MG63 (cell line): ENCODE data around the gene HSH2D. TPM values are rescaled to one million over a fixed set of nuclear protein-coding genes. Genes with fewer than 3 reads are reported as not detected.

Experiments used
- DNase-seq: peaks from one replicate; pipeline ENCODE4 v3.0.0-alpha.2; 2020
- H3K27me3 ChIP-seq: fragments of 250-450 bp; sonication (Bioruptor Pico); 2 replicates; pipeline ENCODE4 v1.5.1; 2020; ENCODE audit warnings: mild to moderate bottlenecking, moderate library complexity
- H3K36me3 ChIP-seq: fragments of 250-450 bp; sonication (Bioruptor Pico); 2 replicates; pipeline ENCODE4 v1.5.1; 2020; ENCODE audit warnings: mild to moderate bottlenecking, moderate library complexity
- H3K4me3 ChIP-seq: fragments of 250-450 bp; sonication (Bioruptor Pico); 2 replicates; pipeline ENCODE4 v1.5.1; 2020; ENCODE audit warnings: mild to moderate bottlenecking, moderate library complexity
- H3K9me3 ChIP-seq: fragments of 250-450 bp; sonication (Bioruptor Pico); 2 replicates; pipeline ENCODE4 v1.5.1; 2020; ENCODE audit warnings: mild to moderate bottlenecking, moderate library complexity
- total RNA-seq: library from RNA; depleted of rRNA; stranded (reverse); fragments of >200 nt; shearing (Covaris generic); gene quantifications from 2 replicates; pipeline ENCODE4 v1.2.3, GENCODE V29; 2014; ENCODE audit warnings: low replicate concordance

The HSH2D gene
- total RNA-seq, 1 experiment from 2014 or later: not detected

DNA sequence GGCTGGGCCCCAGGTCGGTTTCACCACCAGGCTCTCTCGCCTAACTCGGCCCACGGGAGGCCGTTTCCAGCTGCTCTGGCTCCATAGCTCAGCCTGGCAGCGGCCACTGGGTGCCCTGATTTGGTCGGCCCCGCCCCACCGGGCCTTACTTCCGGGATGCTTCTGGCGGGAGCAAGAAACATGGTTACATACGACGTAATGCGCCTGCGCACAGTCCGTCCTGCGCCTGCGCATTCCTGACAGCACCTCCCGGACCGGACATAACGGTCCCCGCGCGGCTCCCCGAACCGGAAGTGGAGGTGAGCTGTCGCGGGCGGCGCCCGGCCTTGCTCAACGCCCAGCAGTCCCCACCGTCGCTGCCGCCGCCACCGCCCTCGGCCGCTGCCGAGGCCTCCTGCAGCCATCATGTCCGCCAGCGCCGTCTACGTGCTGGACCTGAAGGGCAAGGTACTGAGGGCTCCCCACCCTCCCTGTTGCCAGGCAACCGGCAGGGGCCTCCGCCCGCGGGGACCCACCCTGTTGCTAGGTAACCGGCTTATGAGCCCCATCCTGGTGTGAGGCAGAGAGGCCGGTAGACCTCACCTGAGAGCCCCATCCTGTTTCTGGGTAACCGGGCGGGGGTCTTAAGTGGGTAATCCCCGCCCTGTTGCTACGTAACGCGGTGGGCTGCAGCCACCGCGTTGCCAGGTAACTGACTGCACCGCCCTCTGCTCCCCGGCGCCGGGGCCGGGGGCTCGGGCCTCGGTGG lies 54.3 kb downstream of the HSH2D start, which contains the start of gene AP1M1:
Gene AP1M1, plus strand, starts transcription at position 290 of the 748 bp plus-strand sequence. Its CDS starts 116 bp downstream, at position 406.
- peak within 1 kb of the TSS; percentile 88 for H3K4me3 ChIP-seq
- no peaks in the 10 kb centered on the region for H3K27me3 ChIP-seq
- DNase-seq: peak; percentile 100
- H3K36me3 ChIP-seq: peaks cover 42% of the 10 kb centered on the region
- no peaks in the 10 kb centered on the region for H3K9me3 ChIP-seq

DNA sequence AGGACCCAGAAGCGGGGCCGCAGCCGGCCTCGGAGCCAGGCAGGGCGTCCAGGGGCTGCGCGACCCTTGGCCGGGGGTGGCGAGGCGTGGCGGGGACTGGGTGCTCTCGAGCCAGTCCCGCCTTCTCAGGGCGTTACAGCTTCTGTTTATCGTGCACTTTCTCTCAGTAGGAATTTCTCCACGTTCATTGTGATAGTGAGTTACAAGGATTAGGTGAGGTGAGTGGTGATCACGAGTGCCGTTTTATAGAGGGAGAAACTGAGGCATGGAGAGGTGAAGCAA lies 54.8 kb downstream of the HSH2D start:
- Histone ChIP-seq H3K9me3 (no peaks in the 10 kb centered on the region), H3K27me3 (no peaks in the 10 kb centered on the region), H3K4me3 (peak overlapping the region; percentile 88), H3K36me3 (peaks cover 45% of the 10 kb centered on the region)
- DNase-seq: no peak

DNA sequence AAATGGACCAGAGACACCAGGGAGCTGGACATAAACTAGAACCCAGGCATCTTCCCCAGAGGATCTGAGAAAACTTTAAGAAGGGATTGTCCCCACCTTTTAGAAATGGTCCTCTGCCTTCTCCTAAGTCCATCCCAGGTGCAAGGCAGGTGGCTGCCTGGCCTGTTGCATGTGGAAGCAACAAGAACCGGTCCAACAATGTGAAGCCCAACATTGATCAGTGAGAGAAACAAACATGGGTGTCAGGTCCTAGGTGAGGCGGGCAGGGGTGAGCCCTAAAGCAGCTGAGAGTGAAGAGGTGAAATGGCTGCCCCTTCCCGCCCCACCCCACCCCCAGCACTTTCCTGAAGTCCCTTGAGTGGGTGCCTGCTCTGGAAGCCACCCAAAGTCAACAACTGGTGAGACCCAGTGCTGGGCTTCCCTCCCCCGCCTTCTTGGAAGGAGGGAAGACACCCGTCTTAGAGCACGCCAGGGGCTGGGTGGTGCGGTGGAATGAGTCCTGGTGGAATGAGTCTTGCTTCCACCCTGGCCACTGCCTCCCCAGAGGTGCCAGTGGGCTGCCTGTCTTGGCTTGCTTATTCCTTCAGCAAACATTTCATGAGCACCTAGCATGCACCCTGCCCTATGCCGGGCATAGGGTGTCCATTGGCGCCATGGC lies 55.9 kb downstream of the HSH2D start:
- no peaks in the 10 kb centered on the region for H3K9me3 ChIP-seq
- peak overlapping the region; percentile 88 for H3K4me3 ChIP-seq
- no peaks in the 10 kb centered on the region for H3K27me3 ChIP-seq
- peaks cover 52% of the 10 kb centered on the region for H3K36me3 ChIP-seq
- no peak for DNase-seq

DNA sequence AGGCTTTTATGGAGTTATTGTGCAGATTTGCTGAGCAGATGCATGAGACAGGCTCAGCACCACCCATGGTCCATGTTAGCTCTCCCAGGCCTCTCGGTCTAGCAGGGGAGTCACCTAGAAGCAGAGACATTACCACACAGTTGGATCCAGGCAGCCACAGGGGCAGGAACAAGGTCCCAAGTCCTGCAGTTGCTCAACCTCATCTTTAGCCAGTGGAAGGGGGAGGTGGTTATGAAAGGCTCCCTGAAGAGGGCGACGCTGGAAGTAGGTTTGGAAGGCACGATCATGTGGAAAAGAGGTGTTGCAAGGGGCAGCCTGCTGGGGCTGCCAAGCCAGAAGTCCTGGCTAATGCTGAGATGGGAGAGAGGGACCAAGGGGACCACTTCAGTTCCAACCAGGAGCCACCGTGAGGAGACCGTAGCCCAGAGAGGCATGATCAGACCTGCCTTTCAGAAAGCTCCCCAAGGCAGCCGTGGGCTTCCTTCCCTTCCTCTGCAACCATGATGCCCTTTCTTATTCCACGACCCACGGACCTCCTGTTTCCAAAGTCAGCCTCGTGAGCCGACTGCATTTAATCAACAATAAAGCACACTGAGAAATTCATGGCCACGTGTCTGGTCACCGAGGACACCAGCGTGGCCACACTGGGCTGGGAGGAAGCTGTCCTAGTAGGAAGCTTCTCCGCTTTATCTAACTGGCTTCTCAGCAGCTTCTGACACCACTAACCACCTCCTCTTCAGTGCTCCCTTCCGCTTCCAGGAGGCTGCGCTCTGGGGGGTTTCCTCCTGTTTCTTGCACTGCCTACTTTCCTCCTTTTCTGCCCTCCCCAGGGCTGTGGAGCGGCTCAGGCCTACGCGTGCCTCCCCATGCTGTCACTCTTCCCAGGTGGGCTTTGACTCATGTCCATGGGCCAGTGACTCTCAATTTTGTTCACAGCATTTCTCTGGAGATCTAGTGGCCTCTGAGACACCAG lies 56.8 kb downstream of the HSH2D start:
- H3K9me3 ChIP-seq: no peaks in the 10 kb centered on the region
- peaks cover 55% of the 10 kb centered on the region for H3K36me3 ChIP-seq
- H3K4me3 ChIP-seq: no peak overlapping the region
- no peak for DNase-seq
- no peaks in the 10 kb centered on the region for H3K27me3 ChIP-seq

DNA sequence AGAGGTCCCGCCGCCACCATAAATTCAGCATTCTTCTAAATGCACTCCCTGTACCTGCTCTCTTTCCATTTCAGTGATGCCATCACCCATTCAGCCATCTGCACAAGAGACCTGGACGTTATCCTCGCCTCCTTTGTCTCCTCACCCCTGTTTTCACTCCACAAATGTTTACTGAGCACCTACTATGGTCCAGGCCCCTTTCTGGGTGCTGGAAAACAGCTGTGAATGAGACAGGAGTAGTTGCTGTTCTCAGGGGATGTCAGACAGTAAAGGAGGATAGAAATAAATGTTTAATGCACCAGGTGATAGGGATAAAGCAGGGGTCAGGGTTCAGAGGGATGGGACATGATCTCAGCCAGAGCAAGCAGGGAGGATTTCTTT lies 57.5 kb downstream of the HSH2D start:
- no peaks in the 10 kb centered on the region for H3K9me3 ChIP-seq
- no peak for DNase-seq
- H3K27me3 ChIP-seq: no peaks in the 10 kb centered on the region
- H3K4me3 ChIP-seq: no peak overlapping the region
- peaks cover 62% of the 10 kb centered on the region for H3K36me3 ChIP-seq

DNA sequence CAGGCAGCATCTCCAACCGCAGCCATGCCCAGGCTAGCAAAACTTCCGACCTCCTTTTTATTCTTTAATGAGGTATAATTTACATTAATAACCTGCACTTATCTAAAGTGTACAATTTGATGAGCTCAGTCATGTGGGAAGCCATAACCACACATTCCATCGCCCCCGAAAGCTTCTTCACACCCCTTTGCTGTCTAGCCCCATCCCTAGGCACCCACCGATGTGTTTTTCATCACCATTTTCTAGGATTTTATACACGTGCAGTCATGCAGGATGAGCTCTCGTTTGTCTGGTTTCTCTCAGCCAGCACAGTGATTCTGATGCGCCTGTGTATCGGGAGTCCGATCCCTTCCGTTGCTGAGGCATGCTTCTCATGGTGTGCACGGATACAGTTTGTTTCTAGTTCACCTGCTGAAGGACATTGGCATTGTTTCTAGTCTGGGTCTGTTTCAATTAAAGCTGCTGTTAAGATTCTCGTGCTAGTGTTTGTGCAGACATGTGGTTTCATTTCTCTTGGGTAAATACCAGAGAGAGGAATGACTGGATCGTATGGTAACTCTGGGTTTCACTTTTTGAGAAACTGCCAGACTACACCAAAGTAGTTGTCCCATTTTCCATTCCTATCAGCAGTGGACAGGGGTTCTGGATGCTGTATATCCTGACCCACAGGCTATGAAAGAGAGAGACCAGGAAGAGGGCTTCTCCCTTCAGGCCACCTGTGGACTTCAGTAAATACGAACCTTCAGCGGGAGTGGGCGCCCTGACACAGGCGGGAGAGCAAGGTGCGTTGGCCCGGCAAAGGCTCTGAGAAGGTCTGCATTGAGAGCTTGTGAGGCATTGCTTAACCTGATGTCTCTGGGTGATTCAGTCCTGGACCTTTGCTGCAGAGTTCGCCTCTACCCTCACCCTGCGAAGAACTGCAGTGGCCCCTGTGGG lies 59.1 kb downstream of the HSH2D start:
- Histone ChIP-seq H3K36me3 (peaks cover 78% of the 10 kb centered on the region), H3K4me3 (no peak overlapping the region), H3K9me3 (no peaks in the 10 kb centered on the region), H3K27me3 (no peaks in the 10 kb centered on the region)
- DNase-seq: no peak

DNA sequence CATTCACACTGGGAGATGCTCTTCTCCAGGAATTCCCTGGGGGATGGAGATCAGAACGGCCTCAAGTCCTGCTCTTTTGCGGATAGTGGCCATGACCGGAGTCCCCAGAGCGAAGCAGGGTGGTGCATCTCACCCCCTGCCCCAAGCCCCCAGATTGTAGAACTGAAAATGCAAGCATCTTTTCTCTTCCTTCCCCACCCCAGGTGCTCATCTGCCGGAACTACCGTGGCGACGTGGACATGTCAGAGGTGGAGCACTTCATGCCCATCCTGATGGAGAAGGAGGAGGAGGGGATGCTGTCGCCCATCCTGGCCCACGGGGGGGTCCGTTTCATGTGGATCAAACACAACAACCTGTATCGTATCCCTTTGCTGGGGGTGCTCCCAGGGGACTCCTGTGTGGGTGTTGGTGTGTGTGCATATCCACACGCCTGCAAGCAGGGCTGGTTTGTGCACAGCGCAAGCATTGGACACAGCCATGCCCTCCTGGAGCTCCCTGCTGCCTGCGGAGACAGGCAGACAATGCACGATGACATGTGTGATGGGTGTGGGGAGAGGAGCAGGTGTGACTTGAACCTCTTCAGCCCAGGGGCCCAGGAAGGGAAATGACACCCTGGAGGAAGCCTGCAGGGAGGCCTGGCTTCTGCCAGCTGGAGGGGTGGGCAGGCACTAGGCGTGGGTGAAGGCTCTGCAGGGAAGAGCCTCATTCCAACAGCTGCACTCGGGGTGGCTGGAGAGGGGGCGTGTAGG lies 59.9 kb downstream of the HSH2D start:
- no peaks in the 10 kb centered on the region for H3K27me3 ChIP-seq
- H3K4me3 ChIP-seq: no peak overlapping the region
- peaks cover 86% of the 10 kb centered on the region for H3K36me3 ChIP-seq
- H3K9me3 ChIP-seq: no peaks in the 10 kb centered on the region
- no peak for DNase-seq

DNA sequence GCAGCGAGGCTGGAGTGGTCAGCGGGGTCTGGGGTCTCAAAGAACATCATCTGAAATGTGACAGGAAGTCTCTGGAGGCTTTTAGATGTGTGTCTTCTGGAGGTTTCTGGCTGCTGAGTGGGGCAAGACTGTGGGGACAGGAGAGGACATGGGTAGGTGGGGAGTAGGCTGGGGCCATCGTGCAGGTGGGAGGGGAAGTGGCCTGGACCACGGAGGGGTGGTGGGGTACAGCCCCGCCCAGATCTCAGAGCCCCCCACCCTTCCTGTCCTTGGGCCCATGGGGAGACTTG lies 60.5 kb downstream of the HSH2D start:
- Histone ChIP-seq H3K9me3 (no peaks in the 10 kb centered on the region), H3K4me3 (no peak overlapping the region), H3K36me3 (peaks cover 88% of the 10 kb centered on the region), H3K27me3 (no peaks in the 10 kb centered on the region)
- DNase-seq: no peak

DNA sequence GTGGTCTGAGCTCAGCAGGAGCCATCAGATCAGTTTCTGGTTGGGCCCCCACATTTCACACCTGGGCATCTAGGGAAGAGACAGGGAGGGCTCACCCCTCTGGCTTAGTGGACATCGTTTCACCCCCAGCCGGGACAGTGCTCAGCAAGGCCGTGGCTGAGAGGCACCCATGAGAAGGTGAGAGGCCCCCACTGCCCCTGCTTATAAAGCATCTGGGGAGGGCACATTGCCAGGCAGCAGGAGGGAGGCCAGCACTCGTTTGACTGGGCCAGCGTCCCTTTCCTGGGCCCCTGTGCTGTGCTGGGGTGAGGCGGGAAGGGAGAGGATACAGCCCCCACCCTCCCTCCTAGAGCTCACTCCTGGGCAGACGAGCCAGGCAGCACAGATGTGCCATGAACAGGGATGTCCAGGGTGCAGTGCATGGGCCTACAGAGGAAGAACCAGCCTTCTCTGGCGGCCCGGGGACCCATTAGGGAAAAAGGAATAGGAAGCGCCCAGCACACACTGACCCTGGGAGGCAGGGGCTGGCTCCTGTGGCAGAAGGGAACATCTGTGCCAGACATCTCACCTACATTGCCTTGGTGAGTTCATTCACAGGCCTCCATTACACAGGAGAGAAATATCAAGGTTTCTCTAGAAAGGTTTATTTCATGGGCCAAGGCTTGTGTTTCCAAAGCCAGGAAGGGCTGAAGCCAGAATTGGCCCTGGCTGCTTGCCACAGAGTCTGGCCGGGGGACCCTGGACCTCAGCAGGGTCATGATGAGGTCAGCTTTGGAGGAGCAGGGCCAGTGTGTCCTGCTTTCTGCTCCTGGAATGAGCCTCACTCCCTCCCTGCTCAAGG lies 61.9 kb downstream of the HSH2D start:
- Histone ChIP-seq H3K9me3 (peaks cover 2% of the 10 kb centered on the region; the same call in 1 of the 2 replicates), H3K36me3 (peaks cover 88% of the 10 kb centered on the region), H3K4me3 (no peak overlapping the region), H3K27me3 (no peaks in the 10 kb centered on the region)
- DNase-seq: no peak

DNA sequence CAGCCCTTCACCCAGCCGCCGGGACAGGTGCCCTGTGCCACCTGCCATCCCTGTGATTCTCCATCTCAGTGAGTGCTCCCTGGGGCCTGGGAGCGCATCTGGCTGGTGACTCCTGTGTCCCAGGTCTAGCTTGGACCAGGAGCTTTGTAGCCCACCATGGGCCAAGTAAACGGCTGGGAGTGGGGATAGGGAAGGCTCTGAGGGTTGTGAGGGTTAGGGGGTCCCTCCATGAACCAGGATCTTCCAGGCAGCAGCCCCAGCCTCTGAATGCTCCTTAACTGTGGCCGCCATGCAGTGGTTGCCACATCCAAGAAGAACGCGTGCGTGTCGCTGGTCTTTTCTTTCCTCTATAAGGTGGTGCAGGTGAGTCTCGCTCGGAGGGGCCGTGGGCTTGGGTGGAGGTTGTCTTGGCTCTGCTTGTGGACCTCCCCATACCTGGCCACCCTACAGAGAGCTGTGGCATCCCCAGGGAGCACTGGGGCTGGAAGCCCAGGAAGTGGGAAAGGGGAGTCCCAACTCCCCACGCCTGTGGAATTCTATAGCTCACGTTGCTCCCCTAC lies 62.6 kb downstream of the HSH2D start:
- no peak overlapping the region for H3K4me3 ChIP-seq
- no peak for DNase-seq
- no peaks in the 10 kb centered on the region for H3K27me3 ChIP-seq
- peaks cover 2% of the 10 kb centered on the region; the same call in 1 of the 2 replicates for H3K9me3 ChIP-seq
- peaks cover 91% of the 10 kb centered on the region for H3K36me3 ChIP-seq

DNA sequence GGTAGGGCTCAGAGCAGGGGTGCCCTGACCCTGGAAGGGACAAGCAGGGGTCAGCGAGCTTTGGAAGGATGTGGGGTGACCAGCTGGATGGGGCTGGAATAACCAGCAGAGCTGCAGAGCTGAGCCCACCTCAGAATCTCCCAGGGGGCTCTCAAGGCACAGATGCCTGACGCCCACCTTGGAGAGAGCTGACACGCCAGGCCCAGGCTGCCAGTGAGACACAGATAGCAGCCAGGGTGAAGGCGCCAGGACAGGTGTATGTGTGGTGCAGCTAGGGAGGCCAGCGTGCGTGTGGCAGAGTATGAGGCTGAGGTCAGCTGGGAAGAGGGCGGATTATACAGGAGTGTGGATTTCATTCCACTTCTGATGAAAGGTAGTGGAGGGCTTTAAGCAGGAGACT lies 63.2 kb downstream of the HSH2D start:
- H3K4me3 ChIP-seq: no peak overlapping the region
- H3K9me3 ChIP-seq: peaks cover 4% of the 10 kb centered on the region
- no peaks in the 10 kb centered on the region for H3K27me3 ChIP-seq
- peaks cover 94% of the 10 kb centered on the region for H3K36me3 ChIP-seq
- DNase-seq: no peak

DNA sequence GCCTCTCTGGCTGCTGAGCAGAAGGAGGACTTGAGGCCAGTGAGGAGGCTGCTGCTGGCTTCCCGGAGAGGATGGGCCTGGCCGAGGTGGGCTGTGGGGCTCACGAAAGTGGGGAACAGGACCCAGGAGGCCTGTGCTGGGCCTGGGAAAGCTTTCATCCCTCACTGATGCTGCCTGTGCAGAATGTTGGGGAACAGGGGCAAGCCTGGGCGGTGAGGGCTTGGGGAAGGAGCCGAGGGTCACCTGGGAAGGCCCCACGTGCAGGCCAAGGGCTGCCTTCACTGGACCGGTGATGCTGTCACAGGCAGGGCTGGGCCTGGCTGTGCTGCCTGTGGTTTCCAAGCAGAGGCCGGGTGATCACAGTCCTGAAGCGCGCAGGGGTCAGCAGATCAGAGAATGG lies 63.6 kb downstream of the HSH2D start:
- Histone ChIP-seq H3K4me3 (no peak overlapping the region), H3K27me3 (no peaks in the 10 kb centered on the region), H3K36me3 (peaks cover 94% of the 10 kb centered on the region), H3K9me3 (peaks cover 9% of the 10 kb centered on the region)
- DNase-seq: no peak

DNA sequence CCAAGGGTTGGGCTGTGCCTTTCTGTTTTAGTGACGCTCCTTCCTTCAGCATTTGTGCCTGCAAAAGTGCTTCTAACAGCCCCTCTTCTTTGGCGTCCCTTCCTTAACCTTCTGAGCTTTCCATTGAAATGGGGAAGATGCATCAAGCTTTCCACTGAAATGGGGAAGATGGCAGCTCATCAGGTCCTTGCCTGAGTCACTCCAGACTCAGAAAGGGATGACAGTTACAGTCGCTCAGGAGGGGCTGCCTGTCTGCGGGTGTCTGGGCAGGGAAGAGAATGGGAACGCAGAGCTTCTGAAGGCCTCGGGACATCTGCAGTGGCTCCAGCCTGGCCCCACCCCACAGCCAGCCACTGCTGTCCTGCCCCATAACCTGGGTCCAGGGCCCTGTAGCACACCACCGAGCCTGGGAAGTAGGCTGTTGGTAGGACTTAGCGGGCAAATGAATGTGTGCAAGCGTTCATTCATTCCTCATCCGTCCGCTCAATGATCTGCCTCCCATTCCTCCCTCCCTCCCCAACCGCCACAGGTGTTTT lies 64.1 kb downstream of the HSH2D start:
- Histone ChIP-seq H3K4me3 (no peak overlapping the region), H3K9me3 (peaks cover 13% of the 10 kb centered on the region), H3K27me3 (no peaks in the 10 kb centered on the region), H3K36me3 (peaks cover 94% of the 10 kb centered on the region)
- DNase-seq: no peak
